SH-SY5Y (cell line): Measurements from ENCODE around the gene SRSF8.

Experiments
- GATA2 ChIP-seq: IDR thresholded peaks from 2 replicates; pipeline ENCODE4 v1.6.1; 2011; ENCODE audit warnings: mild to moderate bottlenecking, low read depth, low read length
- GATA3 ChIP-seq: IDR thresholded peaks from 2 replicates; pipeline ENCODE4 v1.6.1; 2011; ENCODE audit warnings: low read depth, mild to moderate bottlenecking, low read length, moderate library complexity

SRSF8 gene

DNA sequence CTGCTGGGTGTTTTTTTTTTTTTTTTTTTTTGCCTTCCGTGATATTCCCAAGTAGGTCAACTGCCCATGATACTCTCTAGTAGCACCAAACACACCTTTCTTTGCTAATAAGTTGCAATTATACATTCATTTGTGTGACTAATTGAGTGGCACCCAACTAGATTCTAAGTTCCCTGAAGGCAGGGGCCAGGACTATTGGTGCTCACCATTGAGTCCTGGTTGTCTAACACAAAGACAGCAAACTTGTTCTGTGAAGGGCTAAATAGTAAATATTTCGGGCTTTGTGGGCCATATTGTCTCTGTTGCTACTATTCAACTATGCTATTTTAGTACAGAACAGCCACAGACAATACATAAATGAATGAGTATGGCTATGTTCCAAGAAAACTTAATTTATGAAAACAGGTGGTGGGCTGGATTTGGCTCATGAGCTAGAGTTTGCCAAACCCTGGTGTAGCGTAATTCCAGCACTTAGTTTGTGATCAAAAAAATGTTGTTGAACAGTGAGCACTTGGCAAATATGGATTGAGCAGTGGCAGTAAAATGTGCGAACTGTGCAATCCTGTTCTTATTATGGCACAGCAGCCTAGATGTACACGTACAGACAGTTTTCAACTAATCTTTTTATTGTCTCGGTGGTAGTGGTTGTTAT is 34.3 kb downstream of the SRSF8 start:
- TF ChIP-seq GATA2 (no peak), GATA3 (no peak)

DNA sequence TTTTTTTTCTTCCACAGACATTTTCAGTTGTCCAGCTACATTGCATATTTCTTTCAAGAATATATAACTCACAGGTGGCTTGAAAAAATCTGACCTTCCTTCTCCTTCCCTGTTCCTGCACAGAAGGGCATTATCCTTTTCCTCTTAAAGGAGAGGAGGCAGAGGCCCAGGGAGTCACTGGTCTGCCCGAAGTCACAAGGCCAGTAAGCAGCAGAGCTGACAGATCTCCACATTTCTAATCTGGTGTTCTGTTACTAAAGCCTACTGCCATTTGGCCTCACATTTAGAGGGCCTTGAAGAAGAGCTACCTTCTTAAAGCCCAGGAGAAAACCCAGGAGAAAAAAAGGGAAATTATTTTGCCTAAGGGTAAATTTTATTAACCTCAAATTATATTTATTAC is 35.2 kb downstream of the SRSF8 start:
- TF ChIP-seq GATA3, result no peak
- TF ChIP-seq GATA2, result no peak

DNA sequence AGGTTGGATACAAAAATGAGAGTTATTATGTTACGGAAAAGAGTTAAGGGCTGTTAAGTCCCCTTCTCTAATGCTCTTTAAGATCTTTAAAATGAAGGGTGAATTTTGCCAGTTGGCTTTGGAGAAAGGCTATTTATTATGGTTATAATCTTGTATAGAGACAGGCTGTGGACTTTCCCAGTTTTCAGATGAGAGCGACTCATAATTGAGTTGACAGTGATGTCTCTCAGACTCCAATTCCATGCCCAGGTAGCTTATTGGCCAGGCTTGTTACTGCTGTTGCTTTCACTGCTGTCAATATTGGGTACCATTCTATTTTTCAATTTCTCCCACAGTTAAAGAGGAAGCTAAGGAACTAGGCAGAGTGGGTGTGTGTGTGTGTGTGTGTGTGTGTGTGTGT is 36.0 kb downstream of the SRSF8 start:
- TF ChIP-seq GATA2 (no peak), GATA3 (no peak)

DNA sequence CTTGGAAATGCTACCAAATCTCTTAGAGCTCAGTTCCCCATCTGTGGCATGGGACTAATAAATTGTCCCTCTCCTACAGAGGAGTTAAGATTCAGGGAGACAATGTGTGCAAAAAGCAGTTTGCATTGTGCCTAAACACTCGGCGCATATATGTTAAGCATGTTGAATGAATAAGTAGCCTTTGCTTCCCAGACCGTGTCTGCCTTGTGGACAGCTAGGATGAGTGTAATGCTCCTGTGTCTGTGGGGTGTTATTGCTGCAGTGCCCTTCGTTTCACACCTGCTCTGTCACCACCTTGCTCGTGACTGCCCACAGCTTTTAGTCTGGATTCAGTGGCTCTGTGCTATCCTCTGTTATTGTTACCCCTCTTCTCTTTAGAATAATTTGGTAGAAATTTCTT is 37.0 kb downstream of the SRSF8 start:
- TF ChIP-seq GATA2 (no peak), GATA3 (no peak)

DNA sequence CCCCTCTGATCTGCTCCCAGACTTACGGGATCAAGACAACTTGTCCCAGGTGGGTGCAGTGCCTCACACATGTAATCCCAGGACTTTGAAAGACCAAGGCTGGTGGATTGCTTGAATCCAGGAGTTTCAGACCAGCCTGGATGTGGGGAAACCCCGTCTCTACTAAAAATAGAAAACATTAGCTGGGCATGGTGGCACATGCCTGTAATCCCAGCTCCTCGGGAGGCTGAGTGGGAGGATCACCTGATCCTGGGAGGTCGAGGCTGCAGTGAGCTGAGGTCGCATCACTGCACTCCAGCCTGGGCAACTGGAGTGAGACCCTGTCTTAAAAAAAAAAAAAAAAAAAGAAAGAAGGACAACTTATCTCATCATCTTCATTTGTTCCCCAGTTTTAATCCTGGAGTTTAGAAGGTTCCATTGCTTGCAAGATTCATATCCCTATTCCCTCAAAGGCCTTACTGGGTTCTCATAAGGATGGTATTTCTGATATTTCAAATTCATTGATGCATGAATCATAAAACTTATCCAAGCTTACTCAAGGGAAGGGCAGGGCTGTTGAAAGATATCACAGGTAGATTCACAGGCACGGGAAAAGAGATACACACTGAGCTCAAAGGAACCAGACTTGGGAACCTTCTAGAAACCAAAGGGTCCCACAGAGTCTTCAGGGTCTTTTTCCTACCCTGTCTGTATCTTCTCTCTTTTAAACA is 37.6 kb downstream of the SRSF8 start:
- TF ChIP-seq GATA2 (no peak), GATA3 (no peak)

DNA sequence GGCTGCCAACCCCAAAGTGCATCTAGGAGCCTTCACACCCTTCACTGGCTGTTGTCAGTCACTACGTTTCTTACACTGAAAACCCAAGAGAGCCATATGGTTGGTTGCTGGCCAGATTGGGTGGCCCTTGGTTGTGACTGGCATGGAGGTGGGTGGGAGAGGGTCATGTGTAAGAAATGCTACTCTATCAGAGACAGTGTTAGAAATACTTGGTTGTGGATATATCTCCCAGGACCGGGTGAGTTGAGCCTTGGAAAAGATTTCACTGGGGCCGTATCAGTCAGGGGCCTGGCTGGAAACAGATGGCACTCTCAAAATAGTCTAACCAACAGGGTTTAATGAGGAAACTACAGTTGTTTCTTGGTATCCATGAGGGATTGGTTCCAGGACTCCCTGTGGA is 38.1 kb downstream of the SRSF8 start:
- no peak for TF ChIP-seq GATA3

DNA sequence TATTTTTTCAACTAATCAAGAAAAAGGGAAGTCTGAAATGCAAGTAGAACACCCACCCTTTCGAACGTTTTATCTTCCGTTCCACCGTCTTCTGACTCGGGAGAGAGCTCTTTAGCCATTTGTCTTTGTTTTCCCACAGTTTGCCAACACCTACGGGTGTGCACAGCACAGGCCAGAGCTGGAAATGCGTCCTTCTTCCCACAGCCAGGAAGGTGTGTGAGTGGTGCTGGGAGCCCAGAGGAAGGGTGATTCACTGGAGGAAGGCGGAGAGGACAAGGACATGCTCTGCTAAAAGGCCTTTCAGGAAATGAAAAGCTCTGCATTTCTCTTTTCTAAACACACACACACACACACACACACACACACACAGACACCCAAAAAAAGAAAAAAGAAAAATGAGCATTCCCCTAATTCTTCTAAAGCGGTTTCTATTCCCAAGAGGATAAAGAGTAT is 41.5 kb downstream of the SRSF8 start:
- TF ChIP-seq GATA2 (no peak), GATA3 (no peak)

DNA sequence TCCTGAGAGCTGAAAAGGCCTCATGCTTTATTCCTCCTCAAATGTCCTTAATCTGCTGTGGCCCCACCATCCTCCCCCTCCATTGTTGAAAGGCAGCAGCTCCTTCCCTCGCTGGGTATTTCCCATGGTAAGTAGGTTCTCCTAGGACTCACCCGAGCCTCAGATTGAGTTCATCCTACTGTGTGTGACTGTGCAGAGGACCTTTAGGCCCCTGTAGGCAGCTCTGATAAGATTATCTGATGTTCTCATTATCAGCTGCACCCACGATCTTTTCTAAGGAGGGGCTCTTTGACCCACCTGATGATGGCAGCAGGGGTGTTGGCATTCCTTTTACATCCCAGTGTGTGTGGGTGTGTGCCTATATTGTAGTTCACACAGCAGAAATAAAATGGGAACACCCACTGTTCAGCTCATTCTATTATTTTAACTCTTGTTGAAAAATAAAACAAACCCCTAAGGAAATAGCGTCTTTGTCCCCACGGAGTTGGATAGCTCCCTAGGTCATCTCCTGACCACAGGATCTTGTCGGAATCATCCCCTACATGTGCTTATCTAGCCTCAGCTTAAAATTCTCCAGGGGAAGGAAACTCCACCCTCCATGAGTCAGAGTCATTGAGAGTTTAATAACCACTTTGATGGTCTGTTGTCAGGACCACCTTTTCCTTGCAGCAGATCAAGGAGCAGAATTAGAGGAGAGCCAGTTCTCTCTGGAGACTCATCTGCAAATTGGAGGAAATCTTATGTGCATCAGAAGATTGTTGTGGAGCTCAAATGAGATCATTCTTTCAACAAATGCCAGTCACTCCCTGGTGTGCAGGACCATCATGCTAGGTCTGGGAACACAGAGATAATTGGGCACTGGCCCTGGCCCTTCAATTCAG is 42.2 kb downstream of the SRSF8 start:
- TF ChIP-seq GATA3 (no peak), GATA2 (no peak)

DNA sequence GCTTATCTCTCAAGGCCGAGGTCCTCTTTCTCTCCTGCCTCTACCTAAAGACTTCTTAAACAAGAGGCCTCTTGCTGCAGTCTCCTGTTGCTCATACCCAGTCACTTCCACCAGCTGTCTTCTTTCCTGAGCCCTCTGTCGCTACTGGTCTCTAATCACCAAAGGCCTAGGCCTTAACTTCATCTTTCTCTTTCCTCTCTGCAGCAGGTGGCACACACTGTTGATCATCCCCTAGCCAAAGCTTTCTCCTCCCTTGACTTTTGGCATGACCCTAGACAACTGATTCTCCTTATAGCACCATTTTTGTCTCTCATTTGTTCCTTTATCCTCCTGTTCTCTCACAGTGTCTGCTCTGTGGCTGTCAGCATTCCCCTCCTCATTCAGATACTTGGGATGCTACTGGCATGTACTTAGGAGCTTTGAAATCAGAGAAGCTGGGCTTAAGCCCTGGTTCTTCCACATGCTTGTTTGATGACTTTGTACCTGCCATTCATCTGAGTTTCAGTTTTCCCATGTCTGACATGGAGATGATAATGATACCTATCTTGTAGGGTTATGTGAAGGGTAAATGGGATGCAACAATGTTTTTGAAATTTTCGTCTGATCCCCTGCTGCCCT is 45.3 kb downstream of the SRSF8 start:
- TF ChIP-seq GATA3 (no peak), GATA2 (no peak)

DNA sequence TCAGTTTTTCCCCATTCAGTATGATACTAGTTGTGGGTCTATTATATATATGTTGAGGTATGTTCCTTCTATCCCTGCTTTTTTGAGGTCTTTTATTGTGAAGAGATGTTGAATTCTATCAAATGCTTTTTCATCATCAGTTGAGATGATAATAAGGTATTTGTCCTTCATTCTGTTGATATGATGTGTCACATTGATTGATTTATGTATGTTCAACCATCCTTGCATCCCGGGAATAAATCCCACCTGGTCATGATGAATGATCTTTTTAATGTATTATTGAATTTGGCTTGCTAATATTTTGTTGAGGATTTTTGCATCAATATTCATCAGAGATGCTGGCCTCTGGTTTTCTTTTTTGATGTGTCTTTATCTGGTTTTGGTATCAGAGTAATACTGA is 48.9 kb downstream of the SRSF8 start:
- TF ChIP-seq GATA2 (no peak), GATA3 (no peak)

DNA sequence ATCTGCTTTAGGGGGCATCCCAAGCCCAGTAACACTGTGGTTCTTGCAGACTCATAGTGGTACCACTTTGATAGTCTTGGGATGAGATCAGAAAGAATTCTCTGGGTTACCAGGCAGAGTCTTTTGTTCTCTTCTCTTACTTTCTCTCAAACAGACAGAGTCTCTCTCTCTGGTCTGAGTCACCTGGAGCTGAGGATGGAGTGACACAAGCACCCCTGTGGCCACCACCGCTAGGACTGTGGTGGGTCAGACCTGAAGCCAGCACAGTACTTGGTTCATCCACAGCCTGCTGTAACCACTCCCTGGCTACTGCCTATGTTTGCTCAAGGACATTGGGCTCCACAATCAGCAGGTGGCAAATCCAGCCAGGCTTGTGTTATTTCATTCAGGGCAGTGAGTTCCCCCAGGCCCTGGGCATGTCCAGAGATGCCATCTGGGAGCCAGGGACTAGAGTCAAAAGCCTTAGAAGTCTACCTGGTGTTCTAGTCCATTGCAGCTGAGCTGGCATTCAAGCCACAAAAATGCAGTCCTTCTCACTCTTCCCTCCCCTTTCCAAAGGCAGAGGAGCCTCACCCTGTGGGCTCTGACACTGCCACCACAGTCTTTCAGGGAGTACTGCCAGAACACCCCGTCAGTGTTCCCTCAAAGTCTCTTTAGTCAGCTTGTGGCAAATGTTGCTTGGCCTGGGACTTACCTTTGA is 52.8 kb downstream of the SRSF8 start:
- TF ChIP-seq GATA3, result no peak
- TF ChIP-seq GATA2, result no peak
